Fibroblast of peridontal ligament (primary cell): Measurements from ENCODE around the gene ABLIM3.

ENCODE experiments used
- DNase-seq: peaks from one replicate; pipeline ENCODE4 v3.0.0-alpha.2; 2010; ENCODE audit errors: extremely low read depth

The ABLIM3 gene

DNA sequence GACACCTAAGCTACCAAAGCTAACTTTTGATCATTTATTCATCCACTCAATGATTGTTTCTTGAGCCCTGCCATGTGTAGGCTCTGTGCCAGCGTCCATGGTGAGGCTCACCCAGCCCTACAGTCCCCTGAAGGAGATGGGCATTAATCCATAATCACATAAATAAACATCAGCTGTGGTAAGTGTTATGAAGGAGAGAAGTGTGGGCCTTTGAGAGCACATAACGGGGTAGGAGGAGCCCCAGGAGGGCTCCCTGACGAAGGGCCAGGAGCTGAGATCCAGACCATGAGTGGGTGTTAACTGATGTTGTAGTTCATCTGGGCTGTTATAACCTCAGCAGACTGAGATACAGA lies 76.5 kb downstream of the ABLIM3 start:
- DNase-seq = no peak

DNA sequence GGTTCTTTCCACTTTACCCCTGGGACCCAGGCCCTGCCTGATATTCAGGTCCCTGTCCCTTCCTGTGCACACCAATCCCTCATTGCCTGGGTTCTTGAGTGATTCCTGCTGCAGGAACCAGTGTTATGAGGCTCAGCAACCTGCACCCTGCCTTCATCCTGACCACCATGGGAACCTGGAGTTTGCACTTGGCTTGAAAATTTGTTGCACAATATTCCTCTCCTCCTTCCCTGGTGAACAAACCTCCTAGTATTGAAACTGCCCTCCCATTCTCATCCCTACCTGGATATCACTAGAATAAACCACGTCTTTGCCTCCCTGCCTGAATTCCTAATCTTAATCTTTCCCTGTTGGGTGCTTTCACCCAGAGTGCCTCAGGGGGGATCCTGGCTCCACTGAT lies 78.3 kb downstream of the ABLIM3 start:
- no peak for DNase-seq

DNA sequence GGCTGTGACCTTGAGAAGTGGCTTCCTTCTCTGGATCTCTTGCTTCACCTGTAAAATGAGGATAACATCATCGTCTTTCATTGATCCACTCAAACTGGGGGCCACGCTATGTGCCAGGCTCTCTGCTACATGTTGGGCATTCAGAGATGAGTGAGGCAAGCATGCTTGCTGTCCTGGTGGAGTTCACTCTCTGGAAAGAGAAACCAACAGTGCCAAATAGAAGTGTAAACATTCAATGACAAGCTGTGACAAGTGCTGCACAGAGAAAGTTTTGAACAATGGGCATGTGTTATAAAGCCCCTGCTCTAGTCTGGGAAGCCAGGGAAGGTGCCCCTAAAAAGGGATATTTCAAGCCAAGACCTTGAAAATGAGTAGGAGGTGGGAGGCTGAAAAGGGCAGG lies 79.5 kb downstream of the ABLIM3 start:
- DNase-seq = no peak

- peak; percentile 77 for DNase-seq
These were observed 80.0 kb downstream of the ABLIM3 start for GRCh38 chr5:149221326-149221725.

- DNase-seq = no peak
These were observed 80.5 kb downstream of the ABLIM3 start for GRCh38 chr5:149221731-149222342.

DNA sequence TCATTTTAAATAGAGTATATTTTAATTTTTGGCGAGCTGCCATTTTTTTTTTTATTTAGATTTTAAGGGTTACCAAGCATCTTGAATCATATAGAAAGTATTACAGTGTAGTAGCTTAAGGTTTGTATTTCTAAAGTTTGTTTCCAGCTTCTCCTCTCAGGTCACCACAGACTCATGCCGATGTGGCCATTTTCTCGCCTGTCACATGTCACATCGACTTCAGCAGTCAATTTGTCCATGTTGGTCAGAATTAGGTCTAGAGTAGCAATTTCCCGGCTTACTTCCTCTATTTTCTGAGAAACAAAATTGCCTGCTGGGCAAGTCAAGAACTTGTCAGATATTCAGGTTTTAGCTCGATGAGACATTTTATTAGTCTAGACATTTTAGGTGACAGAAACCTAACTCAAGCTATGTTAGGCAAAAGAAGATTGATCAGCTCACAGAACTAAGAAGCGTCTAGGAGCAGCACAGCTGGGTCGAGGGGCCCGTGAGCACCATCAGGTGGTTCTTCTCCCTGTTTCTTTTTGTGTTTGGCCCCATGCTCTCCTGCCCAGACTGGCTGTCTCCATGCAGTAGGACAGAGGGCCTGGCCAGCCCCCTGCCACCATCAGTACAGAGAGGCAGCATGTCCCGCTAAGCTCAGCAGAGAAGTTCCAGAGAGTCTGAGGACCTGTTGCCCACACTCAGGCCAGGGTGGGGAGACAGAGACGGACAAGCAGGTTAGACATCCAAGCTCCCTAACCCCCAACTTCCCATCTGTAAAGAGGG lies 82.0 kb downstream of the ABLIM3 start:
- no peak for DNase-seq

DNA sequence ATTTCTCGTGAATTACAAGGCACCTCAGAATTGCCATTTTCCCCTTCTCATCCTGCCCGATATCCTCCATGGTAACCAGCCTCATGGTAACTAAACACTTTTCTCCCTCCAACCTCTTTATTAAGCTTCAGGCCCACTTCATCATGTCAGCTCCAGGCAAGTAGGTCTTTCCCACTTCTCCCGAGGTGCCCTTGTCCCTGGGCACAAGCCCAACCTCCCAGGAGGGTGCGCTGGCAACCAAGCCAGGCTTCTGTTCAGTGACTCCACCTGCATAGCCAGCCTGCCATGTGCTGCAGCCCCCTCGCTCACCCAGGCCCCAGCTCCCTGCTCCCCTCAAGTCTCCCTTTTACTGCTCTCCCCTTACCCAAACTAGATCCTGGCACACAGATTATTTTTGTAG lies 83.0 kb downstream of the ABLIM3 start:
- DNase-seq = no peak

DNA sequence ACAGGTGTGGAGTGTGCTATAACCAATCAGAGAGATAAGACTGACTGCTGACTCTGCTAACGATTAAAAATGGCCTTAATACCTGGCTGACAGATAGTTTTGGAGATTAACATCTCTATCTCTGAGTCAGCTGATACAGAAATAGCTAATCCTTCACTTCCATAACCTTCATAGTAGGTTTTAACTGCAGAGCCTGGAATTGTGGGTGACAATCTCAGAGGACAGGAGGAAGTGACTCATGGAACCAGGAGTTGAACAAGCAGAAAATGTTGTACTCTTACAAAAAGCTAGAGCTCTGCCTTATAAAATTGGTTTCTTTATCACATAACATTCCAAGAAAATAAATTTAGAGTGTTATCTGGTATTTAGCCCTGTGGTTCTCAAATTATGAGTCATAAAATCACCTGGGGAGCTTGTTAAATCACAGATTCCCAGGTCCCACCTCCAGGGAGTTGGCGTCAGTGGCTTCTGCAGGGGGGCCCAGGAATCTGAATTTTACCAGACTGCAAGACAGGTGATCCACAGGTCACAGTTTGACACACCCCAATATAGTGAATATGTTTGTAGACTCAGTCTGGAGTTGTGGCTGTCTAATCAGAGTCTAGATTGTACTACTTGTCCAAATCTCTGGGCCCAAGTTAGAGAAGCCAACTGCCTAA lies 86.0 kb downstream of the ABLIM3 start:
- no peak for DNase-seq

DNA sequence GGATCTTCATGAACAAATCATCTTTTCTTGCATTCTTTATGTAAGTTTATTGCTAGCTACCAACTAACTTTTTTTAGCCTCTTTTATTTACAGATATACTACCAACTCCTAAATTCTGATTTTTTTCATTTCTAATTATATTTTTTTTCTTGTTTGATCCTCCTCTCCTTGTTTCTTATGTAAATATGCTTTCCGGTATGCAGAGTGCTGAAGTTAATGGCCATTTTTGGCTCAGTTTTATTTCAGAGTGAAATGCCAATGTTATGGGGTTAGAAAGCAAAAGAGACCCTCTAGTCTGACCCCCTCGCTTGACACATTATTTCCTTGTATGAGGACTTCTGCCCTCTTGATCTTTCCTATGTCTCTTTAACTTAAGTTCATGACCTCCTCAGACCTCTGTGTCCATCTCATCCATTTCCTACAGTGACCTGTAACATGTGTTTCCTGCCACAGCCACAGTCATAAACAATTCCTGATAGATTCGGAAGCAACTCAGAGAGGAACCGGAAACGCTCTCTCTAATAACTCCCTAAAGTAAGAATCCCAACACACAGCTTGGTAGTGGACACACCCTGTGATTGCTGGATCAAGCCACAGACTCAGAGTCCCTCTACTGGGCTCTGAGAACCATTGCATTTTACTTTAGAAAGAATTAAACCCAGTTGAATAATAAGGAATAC lies 87.5 kb downstream of the ABLIM3 start:
- DNase-seq = peak; percentile 93

DNA sequence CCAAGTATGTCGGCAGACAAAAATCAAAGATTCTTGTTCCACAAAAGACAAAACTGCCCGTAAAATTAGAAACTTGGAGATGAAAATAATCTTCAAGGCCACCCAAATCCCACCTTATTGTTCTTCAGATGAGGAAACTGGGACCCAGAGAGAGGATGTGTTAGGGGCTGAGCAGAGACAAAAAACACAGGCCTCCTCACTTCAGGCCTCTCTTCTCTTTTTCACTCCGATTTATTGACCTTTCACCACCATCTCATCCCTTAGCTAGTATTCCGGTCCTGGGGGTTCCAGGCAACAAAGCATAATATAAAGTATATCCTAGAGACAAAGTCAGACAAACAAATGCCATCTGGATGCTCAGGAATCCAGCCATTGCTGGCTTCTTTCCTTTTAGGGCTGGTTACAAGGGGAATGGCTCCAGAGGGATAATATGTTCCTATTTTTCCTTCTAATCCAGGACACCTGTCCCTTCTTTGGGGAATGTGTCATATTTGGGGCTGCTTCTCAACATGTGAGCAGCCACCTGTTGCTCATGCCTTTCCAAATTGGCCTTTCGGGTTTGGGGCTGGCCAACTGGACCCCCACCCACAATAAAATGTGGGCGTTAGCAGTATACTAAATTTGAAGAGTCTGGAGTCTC lies 88.1 kb downstream of the ABLIM3 start:
- DNase-seq = no peak

DNA sequence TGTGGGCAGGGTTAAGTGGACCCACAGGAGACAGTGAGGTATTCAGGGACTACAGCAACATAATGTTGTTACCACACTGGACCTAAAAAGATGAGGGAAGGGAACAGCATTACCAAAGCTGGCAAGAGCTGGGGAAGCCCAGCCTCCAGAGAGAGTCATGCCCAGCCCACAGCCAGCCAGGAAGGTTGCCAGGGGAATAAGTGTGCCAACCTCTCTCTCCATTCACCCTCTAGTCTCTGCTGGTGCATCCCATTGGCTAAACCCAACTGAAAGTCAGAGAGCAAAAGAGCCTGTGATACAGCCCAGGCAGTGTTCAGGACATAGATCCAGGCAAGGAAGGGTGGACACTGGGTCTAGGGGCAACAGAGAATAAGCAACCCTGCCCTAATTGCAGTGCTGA lies 94.5 kb downstream of the ABLIM3 start:
- DNase-seq = no peak

- DNase-seq = no peak
These were observed 96.4 kb downstream of the ABLIM3 start for GRCh38 chr5:149237662-149238061.

GRCh38 chr5:149238540-149238939 lies 97.2 kb downstream of the ABLIM3 start:
- DNase-seq = peak; percentile 18

GRCh38 chr5:149239917-149240316 lies 98.6 kb downstream of the ABLIM3 start:
- DNase-seq = no peak

DNA sequence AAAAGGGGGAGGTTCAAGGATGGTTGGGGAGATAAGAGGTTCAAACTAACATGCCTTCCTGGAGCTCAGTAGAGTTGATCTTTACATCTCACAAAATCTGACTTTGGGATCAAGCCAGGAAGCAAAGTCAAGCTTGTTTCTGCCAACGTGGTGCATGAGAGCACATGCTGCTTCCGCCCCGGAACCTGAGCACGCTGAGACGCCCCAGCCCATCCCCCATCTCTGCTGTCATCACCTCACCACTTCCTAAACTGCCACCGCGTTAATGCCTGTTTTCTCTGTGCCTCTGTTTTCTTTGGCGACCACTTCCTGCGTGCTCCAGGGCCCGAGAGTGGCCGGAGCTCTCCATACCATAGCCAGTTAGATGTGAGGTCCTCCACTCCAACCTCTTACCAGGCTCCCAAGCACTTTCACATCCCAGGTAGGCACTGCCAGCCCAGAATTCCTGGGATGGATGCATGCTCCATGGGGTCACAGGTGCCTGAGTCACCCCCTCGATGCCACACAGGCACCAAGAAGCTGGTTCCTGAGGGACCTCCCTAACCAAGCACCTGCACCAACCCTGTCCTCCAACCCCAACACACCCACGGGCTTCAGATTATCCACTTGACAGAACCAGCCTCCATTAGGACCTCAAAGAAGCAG lies 99.2 kb downstream of the ABLIM3 start:
- no peak for DNase-seq

DNA sequence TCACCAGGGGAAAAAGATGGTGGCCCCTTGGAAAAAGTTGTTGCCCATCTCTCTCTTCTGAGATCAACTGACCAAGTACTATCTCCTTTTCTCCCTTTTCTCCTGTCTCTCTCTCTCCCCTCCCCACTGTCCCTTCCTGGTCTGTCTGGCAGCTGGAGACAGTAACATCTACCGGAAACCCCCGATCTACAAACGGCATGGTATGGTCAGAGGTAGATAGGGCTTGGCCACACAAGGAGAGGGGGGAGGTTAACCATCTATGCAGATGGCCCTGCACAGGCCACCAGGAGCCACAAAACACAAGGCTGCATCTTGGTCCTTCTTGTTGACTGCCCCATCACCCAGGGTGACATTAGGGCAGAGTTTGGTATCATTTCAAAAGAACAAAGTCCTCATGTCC lies 101.0 kb downstream of the ABLIM3 start:
- DNase-seq = no peak

DNA sequence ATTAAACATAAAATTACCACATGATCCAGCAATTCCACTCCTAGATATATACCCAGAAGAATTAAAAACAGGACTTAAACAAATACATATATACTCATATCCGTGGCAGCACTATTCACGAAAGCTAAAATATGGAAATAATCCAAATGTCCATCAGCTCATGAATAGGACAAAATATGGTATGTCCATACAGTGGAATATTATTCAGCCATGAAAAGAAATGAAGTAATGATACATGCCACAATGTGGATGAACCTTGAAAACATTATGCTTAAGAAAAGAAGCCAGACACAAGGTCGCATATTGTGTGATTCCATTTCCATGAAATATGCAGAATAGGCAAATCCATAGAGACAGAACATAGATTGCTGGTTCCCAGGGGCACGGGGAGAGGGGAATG lies 105.6 kb downstream of the ABLIM3 start:
- no peak for DNase-seq

GRCh38 chr5:149247726-149248125 lies 106.4 kb downstream of the ABLIM3 start:
- DNase-seq = no peak

GRCh38 chr5:149251546-149251945 lies 110.3 kb downstream of the ABLIM3 start:
- no peak for DNase-seq

GRCh38 chr5:149254506-149254905 lies 113.2 kb downstream of the ABLIM3 start:
- DNase-seq = peak; percentile 33

- peak; percentile 12 for DNase-seq
These were observed 115.2 kb downstream of the ABLIM3 start for GRCh38 chr5:149256451-149256850.

DNA sequence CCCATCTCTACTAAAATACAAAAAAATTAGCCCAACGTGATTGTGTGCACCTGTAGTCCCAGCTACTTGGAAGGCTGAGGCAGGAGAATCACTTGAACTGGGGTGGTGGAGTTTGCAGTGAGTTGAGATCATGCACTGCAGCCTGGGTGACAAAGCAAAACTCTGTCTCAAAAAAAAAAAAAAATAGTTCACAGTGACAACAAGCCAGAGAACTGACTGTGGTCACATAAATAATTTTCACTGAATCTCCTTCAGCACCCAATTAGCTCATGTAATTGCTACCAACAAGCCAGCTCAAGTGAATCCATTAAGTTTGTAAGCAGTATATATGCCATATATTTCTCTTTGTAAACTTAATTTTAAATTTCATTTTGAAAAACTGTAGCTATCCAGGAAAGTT lies 115.8 kb downstream of the ABLIM3 start:
- DNase-seq = no peak
